ENCODE data around the gene UBQLN4. TPM values are rescaled to one million over a fixed set of nuclear protein-coding genes. Genes with fewer than 3 reads are reported as not detected.

UBQLN4 gene
- total RNA-seq, 2 experiments from 2014 or later: 33.2 to 37.1 TPM

DNA sequence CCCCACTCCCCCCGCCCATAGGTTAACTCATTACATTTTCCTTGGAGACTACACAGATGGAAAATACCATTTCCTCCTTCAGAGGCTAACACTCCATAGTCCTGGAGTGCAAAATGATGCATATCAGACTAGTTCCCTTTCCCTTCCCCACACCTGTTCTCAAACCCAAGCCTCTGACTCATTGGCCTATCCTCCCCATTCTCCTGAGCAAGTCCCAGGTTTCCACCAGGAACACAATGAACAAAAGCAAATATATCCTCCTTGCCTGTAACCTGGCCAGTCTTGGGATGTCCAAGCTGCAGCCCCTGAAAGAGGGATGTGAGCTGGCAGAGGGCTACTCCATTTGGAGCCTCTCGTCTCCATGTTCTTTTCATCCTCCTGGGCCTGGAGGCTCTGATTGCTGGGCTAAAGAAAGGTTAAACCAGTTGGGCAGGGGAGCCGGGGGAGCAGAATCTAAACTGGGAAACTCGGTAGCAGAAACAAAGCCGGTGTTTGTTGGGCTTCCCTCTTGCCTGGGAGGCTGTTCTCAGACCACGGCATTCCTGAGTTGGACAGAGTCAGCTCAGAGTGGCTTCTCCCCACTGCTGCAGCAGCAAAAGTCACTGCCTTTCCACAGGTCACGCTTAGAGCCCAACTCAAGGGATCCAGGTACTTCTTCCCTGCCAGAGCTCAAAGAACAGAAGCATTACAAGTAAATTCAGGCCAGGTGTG is 46.8 kb downstream of the UBQLN4 start:
- Histone ChIP-seq H3K9me3 (ENCODE audit: low read length) (no peaks in the 10 kb centered on the region), H4K20me1 (ENCODE audit: insufficient read depth, low read length) (no peaks in the 10 kb centered on the region), H3K4me3 (ENCODE audit: low read depth, low read length, poor library complexity, severe bottlenecking) (no peak overlapping the region), H3K79me2 (ENCODE audit: insufficient read depth, low read depth, low read length) (no peaks in the 10 kb centered on the region), H3K4me1 (ENCODE audit: insufficient read depth, low read length, poor library complexity, severe bottlenecking) (no peaks in the 10 kb centered on the region), H3K4me2 (ENCODE audit: low read length) (no peak overlapping the region), H3K27ac (ENCODE audit: low read depth, low read length, poor library complexity, severe bottlenecking) (no peak overlapping the region), H3K9me2 (ENCODE audit: insufficient read depth, low read length) (no peaks in the 10 kb centered on the region), H2AFZ (ENCODE audit: low read length) (no peak overlapping the region), H3K36me3 (ENCODE audit: insufficient read depth, low read length) (peaks cover 39% of the 10 kb centered on the region)
- TF ChIP-seq EZH2phosphoT487 (IDR thresholded peaks at IDR 0.05; ENCODE audit: borderline replicate concordance, low read depth, low read length): no peak
- TF ChIP-seq, protein P1, sequence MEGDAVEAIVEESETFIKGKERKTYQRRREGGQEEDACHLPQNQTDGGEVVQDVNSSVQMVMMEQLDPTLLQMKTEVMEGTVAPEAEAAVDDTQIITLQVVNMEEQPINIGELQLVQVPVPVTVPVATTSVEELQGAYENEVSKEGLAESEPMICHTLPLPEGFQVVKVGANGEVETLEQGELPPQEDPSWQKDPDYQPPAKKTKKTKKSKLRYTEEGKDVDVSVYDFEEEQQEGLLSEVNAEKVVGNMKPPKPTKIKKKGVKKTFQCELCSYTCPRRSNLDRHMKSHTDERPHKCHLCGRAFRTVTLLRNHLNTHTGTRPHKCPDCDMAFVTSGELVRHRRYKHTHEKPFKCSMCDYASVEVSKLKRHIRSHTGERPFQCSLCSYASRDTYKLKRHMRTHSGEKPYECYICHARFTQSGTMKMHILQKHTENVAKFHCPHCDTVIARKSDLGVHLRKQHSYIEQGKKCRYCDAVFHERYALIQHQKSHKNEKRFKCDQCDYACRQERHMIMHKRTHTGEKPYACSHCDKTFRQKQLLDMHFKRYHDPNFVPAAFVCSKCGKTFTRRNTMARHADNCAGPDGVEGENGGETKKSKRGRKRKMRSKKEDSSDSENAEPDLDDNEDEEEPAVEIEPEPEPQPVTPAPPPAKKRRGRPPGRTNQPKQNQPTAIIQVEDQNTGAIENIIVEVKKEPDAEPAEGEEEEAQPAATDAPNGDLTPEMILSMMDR (conservative IDR thresholded peaks at IDR 0.05; ENCODE audit: low read length): no peak
- intact Hi-C loops (cut with micrococcal nuclease; ENCODE audit: unreplicated experiment): no loop called here
- DNase-seq (ENCODE audit: low spot score): no peak
- ChIA-PET CTCF (ENCODE audit: unreplicated experiment) (no interaction called here), POLR2A (no interaction called here)
- no TSS peak for BruUV-seq (replicated peaks)

DNA sequence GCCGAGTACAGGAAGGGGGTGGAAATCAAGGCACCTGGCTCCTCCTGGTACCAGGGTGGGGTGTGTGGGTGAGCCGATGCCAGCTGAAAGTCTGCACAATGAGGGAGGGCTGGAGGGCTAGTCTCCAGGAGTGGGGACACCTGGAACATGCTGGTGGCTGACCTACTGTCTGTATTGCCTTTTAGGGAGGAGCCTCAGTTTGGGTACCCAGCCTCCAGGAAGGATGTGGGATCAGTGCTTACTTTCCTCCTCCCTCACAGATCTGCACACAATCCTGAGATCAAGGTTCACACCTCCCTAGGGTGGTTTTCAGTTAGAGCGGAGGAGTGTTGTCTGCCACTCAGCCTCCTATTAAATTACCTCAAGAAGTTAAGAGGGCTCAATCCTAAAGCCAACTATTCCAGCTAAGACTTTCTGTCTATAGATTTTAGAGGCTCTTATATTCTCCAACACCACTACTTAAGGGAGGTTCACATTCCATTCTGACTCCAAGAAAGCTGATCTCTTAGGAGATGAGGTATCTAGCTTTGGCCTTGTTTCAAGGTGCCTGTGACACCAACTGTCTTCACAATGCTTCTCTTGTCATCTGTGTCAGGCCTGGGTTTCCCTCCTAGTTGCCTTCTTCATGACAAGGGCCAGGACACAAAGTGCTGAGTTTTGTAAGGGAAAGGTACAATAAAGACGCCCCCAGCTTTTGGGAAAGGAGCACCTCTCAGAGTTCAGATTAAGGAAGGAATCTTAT is 48.6 kb downstream of the UBQLN4 start:
- POLR2A ChIA-PET: interaction anchor here (0.6 kb wide), 1 partner anchor 118 kb away, joined by 3 read pairs; no protein-coding TSS in a partner anchor

More for the DNA sequence above, 48.6 kb downstream of the UBQLN4 start:
- no peak overlapping the region for H3K4me2 ChIP-seq (ENCODE audit: low read length)
- no peak overlapping the region for H2AFZ ChIP-seq (ENCODE audit: low read length)
- intact Hi-C loops (cut with micrococcal nuclease; ENCODE audit: unreplicated experiment): no loop called here
- no peaks in the 10 kb centered on the region for H3K79me2 ChIP-seq (ENCODE audit: insufficient read depth, low read depth, low read length)
- no peaks in the 10 kb centered on the region for H3K9me2 ChIP-seq (ENCODE audit: insufficient read depth, low read length)
- no peak overlapping the region for H3K27ac ChIP-seq (ENCODE audit: low read depth, low read length, poor library complexity, severe bottlenecking)
- DNase-seq (ENCODE audit: low spot score): no peak
- no peaks in the 10 kb centered on the region for H4K20me1 ChIP-seq (ENCODE audit: insufficient read depth, low read length)
- H3K9me3 ChIP-seq (ENCODE audit: low read length): no peaks in the 10 kb centered on the region
- BruUV-seq (replicated peaks): no TSS peak
- TF ChIP-seq, protein P1 (conservative IDR thresholded peaks at IDR 0.05; ENCODE audit: low read length): no peak
- no peak overlapping the region for H3K4me3 ChIP-seq (ENCODE audit: low read depth, low read length, poor library complexity, severe bottlenecking)
- CTCF ChIA-PET (ENCODE audit: unreplicated experiment): no interaction called here
- no peaks in the 10 kb centered on the region for H3K4me1 ChIP-seq (ENCODE audit: insufficient read depth, low read length, poor library complexity, severe bottlenecking)
- peaks cover 21% of the 10 kb centered on the region for H3K36me3 ChIP-seq (ENCODE audit: insufficient read depth, low read length)
